MM.1S (cell line): ENCODE results near the gene RIIAD1.

Experiments used
- DNase-seq: peaks from one replicate; pipeline ENCODE4 v3.0.0-alpha.2; 2015
- H2AFZ ChIP-seq: fragments of 300-600 bp; sonication (generic); 2 replicates; pipeline ENCODE4 v1.6.0; 2016; ENCODE audit warnings: antibody characterized with exemption, low read length
- H3F3A ChIP-seq: fragments of 300-600 bp; sonication (generic); 2 replicates; pipeline ENCODE4 v1.6.1; 2016; ENCODE audit warnings: mild to moderate bottlenecking, antibody characterized with exemption, low read length, moderate library complexity, mixed read lengths; ENCODE audit not compliant: insufficient read depth
- H3K27ac ChIP-seq: fragments of 300-600 bp; sonication (generic); 2 replicates; pipeline ENCODE4 v1.5.1; 2016; ENCODE audit warnings: mild to moderate bottlenecking, low read length
- H3K27me3 ChIP-seq: fragments of 300-600 bp; sonication (generic); replicated peaks from 2 replicates; pipeline ENCODE4 v1.6.0; 2016; ENCODE audit warnings: low read length; ENCODE audit not compliant: insufficient read depth
- H3K36me3 ChIP-seq: fragments of 300-600 bp; sonication (generic); replicated peaks from 2 replicates; pipeline ENCODE4 v1.6.1; 2016; ENCODE audit warnings: mild to moderate bottlenecking, low read length, mixed read lengths; ENCODE audit not compliant: insufficient read depth
- H3K4me1 ChIP-seq: fragments of 300-600 bp; sonication (generic); 2 replicates; pipeline ENCODE4 v1.6.1; 2016; ENCODE audit warnings: low read length, mixed read lengths
- H3K4me2 ChIP-seq: fragments of 300-600 bp; sonication (generic); 2 replicates; pipeline ENCODE4 v1.6.0; 2016; ENCODE audit warnings: low read depth, low read length
- H3K4me3 ChIP-seq: fragments of 300-600 bp; sonication (generic); 2 replicates; pipeline ENCODE4 v1.5.1; 2016; ENCODE audit warnings: low read length, mixed read lengths
- H3K79me2 ChIP-seq: fragments of 300-600 bp; sonication (generic); 2 replicates; pipeline ENCODE4 v1.6.1; 2016; ENCODE audit warnings: mixed run types, low read length, mixed read lengths
- H3K9ac ChIP-seq: fragments of 300-600 bp; sonication (generic); 2 replicates; pipeline ENCODE4 v1.6.1; 2016; ENCODE audit warnings: low read length, mixed read lengths
- H3K9me2 ChIP-seq: fragments of 300-600 bp; sonication (generic); replicated peaks from 2 replicates; pipeline ENCODE4 v1.6.1; 2016; ENCODE audit warnings: mild to moderate bottlenecking, low read length, mixed read lengths; ENCODE audit not compliant: insufficient read depth
- H3K9me3 ChIP-seq: fragments of 300-600 bp; sonication (generic); replicated peaks from 2 replicates; pipeline ENCODE4 v1.6.1; 2016; ENCODE audit warnings: mild to moderate bottlenecking, low read length, mixed read lengths; ENCODE audit not compliant: insufficient read depth
- H4K20me1 ChIP-seq: fragments of 300-600 bp; sonication (generic); 2 replicates; pipeline ENCODE4 v1.6.1; 2016; ENCODE audit warnings: mild to moderate bottlenecking, low read length, moderate library complexity, mixed read lengths; ENCODE audit not compliant: insufficient read depth
- EZH2 ChIP-seq: fragments of 300-600 bp; sonication (generic); optimal IDR thresholded peaks from 2 replicates; pipeline ENCODE3; 2017; ENCODE audit warnings: low read depth, mild to moderate bottlenecking, antibody characterized with exemption, low read length, mixed read lengths
- EZH2phosphoT487 ChIP-seq: fragments of 300-600 bp; sonication (generic); IDR thresholded peaks from 2 replicates; pipeline ENCODE4 v1.6.1; 2018; ENCODE audit warnings: antibody characterized with exemption, low read length
- TF ChIP-seq, protein P1 (sequence below): fragments of 300-600 bp; sonication (generic); IDR thresholded peaks from 2 replicates; pipeline ENCODE4 v1.5.1; 2016; ENCODE audit warnings: antibody characterized with exemption, low read length, mixed read lengths

Gene RIIAD1

DNA sequence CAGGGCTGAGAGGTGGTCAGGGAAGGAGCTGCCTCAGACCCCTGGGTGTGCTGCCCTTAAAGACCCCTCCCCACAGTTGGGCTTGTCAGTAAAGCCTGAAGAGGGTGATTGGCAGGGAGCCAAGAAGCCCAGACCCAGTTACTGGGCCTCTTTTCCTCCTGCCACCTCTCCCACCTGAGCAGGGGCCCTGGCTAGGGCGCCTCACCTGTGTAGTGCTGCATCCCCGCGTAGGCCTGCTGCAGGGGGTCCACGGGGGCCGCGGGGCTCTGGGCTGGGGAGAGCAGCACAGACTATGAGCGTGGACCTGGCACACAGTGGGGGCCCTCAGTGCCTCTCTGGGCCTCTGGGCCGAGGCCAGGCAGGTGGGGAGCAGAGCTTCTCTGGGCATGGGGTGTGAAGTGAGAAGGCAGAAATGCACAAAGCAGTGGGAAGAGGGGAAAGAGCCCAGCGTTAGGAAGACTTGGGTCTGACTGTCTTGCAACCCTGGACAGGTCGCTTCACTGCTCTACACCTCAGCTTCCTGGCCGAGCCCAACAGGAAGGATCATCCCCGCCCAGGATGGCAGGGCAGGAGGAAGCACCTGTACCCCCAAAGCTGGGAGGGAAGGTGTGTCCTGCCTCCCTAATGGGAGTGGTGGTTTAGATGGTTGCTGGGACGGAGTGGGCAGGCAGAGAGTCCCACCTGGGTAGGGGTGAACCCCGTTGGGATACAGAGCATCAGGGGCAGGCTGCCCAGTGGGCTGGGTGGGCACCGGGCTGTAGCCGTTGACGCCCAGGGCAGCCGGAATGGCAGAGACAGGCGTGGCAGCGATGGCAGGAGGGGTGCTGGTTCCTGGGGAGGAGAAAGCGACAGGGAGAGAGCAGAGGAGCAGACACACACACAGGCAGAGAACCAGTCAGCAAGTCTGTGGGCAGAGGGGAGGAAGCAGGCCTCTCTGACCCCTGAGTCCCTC lies 14.6 kb upstream of the RIIAD1 start:
- Histone ChIP-seq H3F3A (no peaks in the 10 kb centered on the region), H3K27me3 (peaks cover 35% of the 10 kb centered on the region), H3K9ac (no peak overlapping the region), H3K27ac (no peak overlapping the region), H3K79me2 (no peaks in the 10 kb centered on the region), H3K4me3 (no peak overlapping the region), H3K4me2 (no peak overlapping the region), H3K9me3 (no peaks in the 10 kb centered on the region), H3K4me1 (0 out of 2 replicates have a peak, but pooled peaks cover 8% of the 10 kb centered on the region), H3K36me3 (no peaks in the 10 kb centered on the region), H3K9me2 (no peaks in the 10 kb centered on the region), H2AFZ (no peak overlapping the region), H4K20me1 (no peaks in the 10 kb centered on the region)
- TF ChIP-seq EZH2phosphoT487 (no peak), EZH2 (no peak)
- TF ChIP-seq, protein P1, sequence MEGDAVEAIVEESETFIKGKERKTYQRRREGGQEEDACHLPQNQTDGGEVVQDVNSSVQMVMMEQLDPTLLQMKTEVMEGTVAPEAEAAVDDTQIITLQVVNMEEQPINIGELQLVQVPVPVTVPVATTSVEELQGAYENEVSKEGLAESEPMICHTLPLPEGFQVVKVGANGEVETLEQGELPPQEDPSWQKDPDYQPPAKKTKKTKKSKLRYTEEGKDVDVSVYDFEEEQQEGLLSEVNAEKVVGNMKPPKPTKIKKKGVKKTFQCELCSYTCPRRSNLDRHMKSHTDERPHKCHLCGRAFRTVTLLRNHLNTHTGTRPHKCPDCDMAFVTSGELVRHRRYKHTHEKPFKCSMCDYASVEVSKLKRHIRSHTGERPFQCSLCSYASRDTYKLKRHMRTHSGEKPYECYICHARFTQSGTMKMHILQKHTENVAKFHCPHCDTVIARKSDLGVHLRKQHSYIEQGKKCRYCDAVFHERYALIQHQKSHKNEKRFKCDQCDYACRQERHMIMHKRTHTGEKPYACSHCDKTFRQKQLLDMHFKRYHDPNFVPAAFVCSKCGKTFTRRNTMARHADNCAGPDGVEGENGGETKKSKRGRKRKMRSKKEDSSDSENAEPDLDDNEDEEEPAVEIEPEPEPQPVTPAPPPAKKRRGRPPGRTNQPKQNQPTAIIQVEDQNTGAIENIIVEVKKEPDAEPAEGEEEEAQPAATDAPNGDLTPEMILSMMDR: no peak
- DNase-seq: no peak

DNA sequence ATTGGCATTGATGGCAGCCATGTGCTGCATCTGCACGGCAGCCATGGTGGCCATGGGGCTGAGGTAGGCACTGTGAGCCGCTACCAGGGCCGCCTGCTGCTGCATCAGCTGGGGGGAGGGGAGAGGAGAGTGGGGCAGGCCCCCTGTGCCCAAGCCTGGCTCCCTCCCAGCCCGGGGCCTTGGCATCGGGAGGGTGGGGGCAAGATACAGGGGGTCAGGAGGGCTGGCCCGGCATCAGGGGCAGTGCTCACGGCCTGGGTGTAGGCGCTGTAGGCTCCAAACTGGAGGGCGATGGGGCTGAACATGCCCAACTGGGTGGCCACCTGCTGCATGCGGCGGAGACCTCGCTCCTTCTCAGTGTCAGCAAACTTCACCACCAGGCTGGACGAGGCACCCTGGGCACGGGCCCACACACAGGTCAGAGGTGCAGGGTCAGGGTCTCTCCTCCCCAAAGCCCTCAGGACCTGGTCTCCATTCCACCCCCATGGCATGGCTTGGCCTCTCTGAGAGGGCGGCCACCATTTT lies 13.7 kb upstream of the RIIAD1 start:
- Histone ChIP-seq H2AFZ (no peak overlapping the region), H3F3A (no peaks in the 10 kb centered on the region), H4K20me1 (no peaks in the 10 kb centered on the region), H3K36me3 (no peaks in the 10 kb centered on the region), H3K9me2 (no peaks in the 10 kb centered on the region), H3K4me1 (0 out of 2 replicates have a peak, but pooled peaks cover 8% of the 10 kb centered on the region), H3K4me2 (no peak overlapping the region), H3K27me3 (peaks cover 40% of the 10 kb centered on the region), H3K9ac (no peak overlapping the region), H3K79me2 (no peaks in the 10 kb centered on the region), H3K27ac (no peak overlapping the region), H3K4me3 (no peak overlapping the region), H3K9me3 (no peaks in the 10 kb centered on the region)
- no peak for DNase-seq
- TF ChIP-seq, protein P1: no peak
- TF ChIP-seq EZH2phosphoT487: no peak

DNA sequence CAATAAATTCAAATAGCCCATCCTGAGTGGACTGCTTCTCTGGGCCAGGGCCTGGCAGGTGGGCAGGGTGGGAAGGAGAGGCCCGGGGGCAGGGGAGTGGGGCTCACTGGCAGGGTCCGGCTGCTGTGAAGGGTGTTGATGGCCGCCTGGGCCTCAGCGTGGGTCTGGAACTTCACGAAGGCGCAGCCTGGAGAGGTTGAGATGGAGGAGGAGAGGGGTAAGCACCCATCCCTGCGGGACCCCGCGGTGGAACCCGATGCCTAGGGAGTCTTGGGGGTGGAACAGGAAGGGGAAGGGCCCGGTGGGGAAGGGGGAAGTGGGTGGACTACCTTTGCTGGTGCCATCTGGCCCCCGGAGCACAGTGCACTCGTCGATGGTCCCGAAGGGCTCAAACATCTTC lies 12.4 kb upstream of the RIIAD1 start:
- H3K36me3 ChIP-seq: no peaks in the 10 kb centered on the region
- peaks cover 53% of the 10 kb centered on the region for H3K27me3 ChIP-seq
- H3K9me2 ChIP-seq: no peaks in the 10 kb centered on the region
- no peaks in the 10 kb centered on the region for H3K9me3 ChIP-seq
- H3K4me1 ChIP-seq: 0 out of 2 replicates have a peak, but pooled peaks cover 8% of the 10 kb centered on the region
- H3K9ac ChIP-seq: no peak overlapping the region
- H3K4me3 ChIP-seq: no peak overlapping the region
- no peaks in the 10 kb centered on the region for H3F3A ChIP-seq
- H3K79me2 ChIP-seq: no peaks in the 10 kb centered on the region
- no peak overlapping the region for H3K27ac ChIP-seq
- no peak overlapping the region for H3K4me2 ChIP-seq
- no peak overlapping the region for H2AFZ ChIP-seq
- TF ChIP-seq EZH2phosphoT487 (no peak), EZH2 (no peak)
- TF ChIP-seq, protein P1: no peak
- no peaks in the 10 kb centered on the region for H4K20me1 ChIP-seq
- no peak for DNase-seq
